Endothelial cell of umbilical vein (primary cell): ENCODE data around the gene SVIL. TPM values are rescaled to one million over a fixed set of nuclear protein-coding genes. Genes with fewer than 3 reads are reported as not detected.

Experiments
- BruUV-seq: library from RNA; stranded (reverse); fragments of 400-500 nt; replicated peaks from 2 replicates; lab custom pipeline; 2021; lab: Mats Ljungman, UMichigan
- CTCF ChIA-PET: fragments of 300-600, 350-600 bp; sonication (Branson Sonifier 250); formaldehyde crosslinking; loops from one replicate; lab custom pipeline; 2021; ENCODE audit warnings: antibody characterized with exemption, inconsistent platforms; lab: Charles Lee
- POLR2A ChIA-PET: fragments of 300-600, 350-600 bp; sonication (Branson Sonifier 250); formaldehyde crosslinking; loops from one replicate; lab custom pipeline; 2021; ENCODE audit warnings: antibody characterized with exemption, inconsistent platforms; lab: Charles Lee
- DNase-seq: peaks from one replicate; pipeline ENCODE4 v3.0.0-alpha.2; 2011; ENCODE audit warnings: low read depth, low spot score
- FAIRE-seq: peaks from 2 replicates; lab custom pipeline; 2011; peaks lifted over from hg19 to GRCh38; lab: Jason Lieb, UNC
- H2AFZ ChIP-seq: 2 replicates; pipeline ENCODE4 v1.6.0; 2012; ENCODE audit warnings: low read depth, low read length, control low read depth, inconsistent platforms
- H3K27ac ChIP-seq: 2 replicates; pipeline ENCODE4 v1.5.1; 2011; ENCODE audit warnings: low read depth, mild to moderate bottlenecking, control low read depth, low read length, moderate library complexity; ENCODE audit not compliant: insufficient read depth
- H3K27me3 ChIP-seq, 2 experiments: 2 replicates each; pipeline versions ENCODE4 v1.6.0 to v1.6.1; 2011; ENCODE audit warnings: low read length in 2 of 2, mixed read lengths in 1 of 2; ENCODE audit not compliant: control insufficient read depth in 2 of 2, insufficient read depth in 2 of 2
- H3K36me3 ChIP-seq, 2 experiments: 2 replicates in 1 of 2; 3 replicates in 1 of 2; pipeline ENCODE4 v1.5.1; 2011; ENCODE audit warnings: low read length in 2 of 2, mild to moderate bottlenecking in 1 of 2, moderate library complexity in 1 of 2; ENCODE audit not compliant: control insufficient read depth in 2 of 2, insufficient read depth in 2 of 2; ENCODE audit errors: extremely low read depth in 1 of 2
- H3K4me1 ChIP-seq: 3 replicates; pipeline ENCODE4 v1.5.1; 2011; ENCODE audit warnings: mild to moderate bottlenecking, low read length; ENCODE audit not compliant: control insufficient read depth, insufficient read depth; ENCODE audit errors: extremely low read depth
- H3K4me2 ChIP-seq: 2 replicates; pipeline ENCODE4 v1.6.1; 2011; ENCODE audit warnings: low read length, control low read depth, mixed read lengths; ENCODE audit not compliant: insufficient read depth
- H3K4me3 ChIP-seq, 3 experiments: fragments of 200-600 bp in 1 of 3; sonication (generic), shearing (Covaris generic) in 1 of 3; replicated peaks in 1 of 3; 2 replicates each; pipeline ENCODE4 v1.5.1; 2011 to 2016; ENCODE audit warnings: control low read depth in 3 of 3, low read length in 3 of 3, mild to moderate bottlenecking in 2 of 3, inconsistent platforms in 1 of 3, low read depth in 1 of 3, moderate library complexity in 1 of 3; ENCODE audit not compliant: insufficient read depth in 1 of 3
- H3K79me2 ChIP-seq: 2 replicates; pipeline ENCODE4 v1.6.0; 2012; ENCODE audit warnings: low read length, inconsistent platforms; ENCODE audit not compliant: control insufficient read depth, insufficient read depth
- H3K9ac ChIP-seq: replicated peaks from 2 replicates; pipeline ENCODE3; 2011; ENCODE audit warnings: low read length, control low read depth; ENCODE audit not compliant: insufficient read depth; ENCODE audit errors: extremely low read depth
- H3K9me1 ChIP-seq: replicated peaks from 3 replicates; pipeline ENCODE4 v1.6.0; 2011; ENCODE audit warnings: mild to moderate bottlenecking, low read length; ENCODE audit not compliant: control insufficient read depth, insufficient read depth; ENCODE audit errors: extremely low read depth
- H3K9me3 ChIP-seq: replicated peaks from 2 replicates; pipeline ENCODE4 v1.5.1; 2012; ENCODE audit warnings: low read length, inconsistent platforms; ENCODE audit not compliant: control insufficient read depth, insufficient read depth
- H4K20me1 ChIP-seq: replicated peaks from 2 replicates; pipeline ENCODE3; 2011; ENCODE audit warnings: mild to moderate bottlenecking, low read length; ENCODE audit not compliant: control insufficient read depth, insufficient read depth; ENCODE audit errors: extremely low read depth
- CTCF ChIP-seq, 2 donors: IDR thresholded peaks; 1 replicate in 1 of 2; 2 replicates in 1 of 2; pipeline ENCODE4 v1.5.1; 2011; ENCODE audit warnings: low read length in 2 of 2, mild to moderate bottlenecking in 2 of 2, moderate library complexity in 2 of 2, control low read depth in 1 of 2, inconsistent platforms in 1 of 2, low read depth in 1 of 2; ENCODE audit not compliant: insufficient read depth in 1 of 2; ENCODE audit errors: extremely low read depth in 1 of 2
- EZH2 ChIP-seq: IDR thresholded peaks from 2 replicates; pipeline ENCODE4 v1.6.1; 2012; ENCODE audit warnings: borderline replicate concordance, low read depth, mild to moderate bottlenecking, moderate library complexity, low read length, inconsistent platforms; ENCODE audit not compliant: severe bottlenecking
- FOS ChIP-seq: IDR thresholded peaks from 2 replicates; pipeline ENCODE4 v1.6.1; 2011; ENCODE audit warnings: mild to moderate bottlenecking, low read length, moderate library complexity, borderline replicate concordance; ENCODE audit not compliant: insufficient read depth
- GATA2 ChIP-seq: IDR thresholded peaks from 2 replicates; pipeline ENCODE4 v1.7.0; 2011; ENCODE audit warnings: low read depth, mild to moderate bottlenecking, moderate library complexity, mixed read lengths, low read length; ENCODE audit not compliant: insufficient read length, insufficient read depth
- MYC ChIP-seq: IDR thresholded peaks from one replicate; pipeline ENCODE4 v1.6.1; 2011; ENCODE audit warnings: mild to moderate bottlenecking, low read depth, low read length
- POLR2A ChIP-seq: IDR thresholded peaks from 2 replicates; pipeline ENCODE4 v1.6.1; 2012; ENCODE audit warnings: low read depth, mild to moderate bottlenecking, control low read depth, low read length
- POLR2AphosphoS5 ChIP-seq: IDR thresholded peaks from 2 replicates; pipeline ENCODE4 v1.6.1; 2012; ENCODE audit warnings: low read depth, mild to moderate bottlenecking, control low read depth, low read length, moderate library complexity; ENCODE audit not compliant: insufficient read depth
- dilution Hi-C: fragments of 300-500 bp; cut with MboI; formaldehyde crosslinking; loops from one replicate; pipeline ENCODE4 v1.15.0; 2019; ENCODE audit warnings: low sequenced_read_pairs; ENCODE audit not compliant: extremely low pct_ligation_motif_present
- intact Hi-C: fragments of 100-400 bp; cut with micrococcal nuclease; formaldehyde crosslinking; loops from one replicate; pipeline ENCODE4 v1.10.0; 2022
- polyA plus RNA-seq, 4 experiments: library from polyadenylated mRNA; depleted of rRNA in 3 of 4; stranded (reverse) in 3 of 4; unstranded in 1 of 4; fragments of >200 nt; gene quantifications; 2 replicates each; pipeline versions ENCODE4 v1.2.1 to v1.2.3, GENCODE V29; 2011 to 2012; ENCODE audit warnings: missing spikeins in 1 of 4
- total RNA-seq: library from RNA; stranded (reverse); gene quantifications from 2 replicates; pipeline ENCODE4 v1.2.3, GENCODE V29; 2021
- TF ChIP-seq, protein P1 (sequence below): IDR thresholded peaks from 2 replicates; pipeline ENCODE4 v1.6.1; 2011; ENCODE audit not compliant: insufficient read depth, insufficient read length

The SVIL gene
- total and polyA plus RNA-seq, 2 donors (not counting 3 experiments of a cell fraction or from before 2014, with no cell fraction given): 22.6 to 70.7 TPM

DNA sequence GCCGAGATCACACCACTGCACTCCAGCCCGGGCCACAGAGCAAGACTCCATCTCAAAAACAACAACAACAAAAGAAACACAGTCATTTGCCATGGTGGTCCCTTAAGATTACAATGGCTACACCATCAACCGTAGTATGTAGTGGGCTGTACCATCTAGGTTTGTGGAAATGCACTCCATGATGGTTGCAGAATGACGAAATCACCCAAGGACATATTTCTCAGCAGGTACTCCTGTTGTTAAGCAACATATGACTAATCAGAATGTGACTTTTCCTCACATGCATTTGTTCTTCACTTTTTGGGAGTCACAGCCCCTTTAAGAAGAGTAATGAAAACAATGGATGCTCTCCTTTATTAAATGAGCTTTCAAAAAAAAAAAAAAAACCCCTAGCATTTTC lies 11.0 kb downstream of the SVIL start:
- Histone ChIP-seq H3K27me3 (no peaks in the 10 kb centered on the region), H2AFZ (no peak overlapping the region), H3K27ac (no peak overlapping the region), H3K4me3 (no peak overlapping the region), H3K79me2 (peaks cover 12% of the 10 kb centered on the region), H3K4me2 (no peak overlapping the region), H3K9me1 (no peaks in the 10 kb centered on the region), H4K20me1 (no peaks in the 10 kb centered on the region), H3K4me1 (no peaks in the 10 kb centered on the region), H3K9me3 (no peaks in the 10 kb centered on the region), H3K9ac (no peak overlapping the region), H3K36me3 (no peaks in the 10 kb centered on the region)
- TF ChIP-seq POLR2AphosphoS5 (no peak), MYC (no peak)
- TF ChIP-seq, protein P1, sequence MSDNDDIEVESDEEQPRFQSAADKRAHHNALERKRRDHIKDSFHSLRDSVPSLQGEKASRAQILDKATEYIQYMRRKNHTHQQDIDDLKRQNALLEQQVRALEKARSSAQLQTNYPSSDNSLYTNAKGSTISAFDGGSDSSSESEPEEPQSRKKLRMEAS: no peak
- intact Hi-C loops: no loop called here
- FAIRE-seq: no peak
- ChIA-PET CTCF (interaction anchor here (0.7 to 1.5 kb wide), 4 partner anchors 9 to 24 kb away, joined by 3 to 7 read pairs (median 3); partner anchors contain the start of gene SVIL), POLR2A (no interaction called here)
- DNase-seq: no peak
- dilution Hi-C loops: no loop called here
- no TSS peak for BruUV-seq

DNA sequence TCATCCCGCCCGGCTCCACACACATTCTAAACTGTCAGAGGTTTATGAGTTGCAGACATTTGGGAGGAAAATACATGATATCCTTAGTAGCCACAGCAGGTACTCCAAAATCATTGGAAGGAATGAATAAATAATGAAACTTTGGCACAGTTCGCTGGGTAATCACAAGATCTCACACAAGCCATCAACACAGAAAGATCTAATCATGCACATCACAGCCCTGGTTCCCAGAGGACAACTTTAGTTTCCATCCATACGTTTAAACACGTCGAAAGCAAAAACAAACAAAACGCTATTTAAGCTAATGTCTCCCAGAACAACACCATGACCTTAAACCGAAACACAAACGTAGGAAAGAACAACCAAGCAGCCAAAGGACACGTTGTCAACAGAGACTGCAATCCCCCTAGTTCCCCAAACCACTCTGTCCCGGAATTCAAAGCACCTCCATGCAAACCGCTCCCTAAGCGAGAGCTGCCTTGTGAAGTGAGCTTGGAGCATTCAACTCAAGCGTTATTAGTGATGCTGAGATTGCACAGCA lies 12.3 kb downstream of the SVIL start:
- H3K4me1 ChIP-seq: no peaks in the 10 kb centered on the region
- H3K27me3 ChIP-seq: no peaks in the 10 kb centered on the region
- no peak overlapping the region for H3K9ac ChIP-seq
- BruUV-seq: no TSS peak
- dilution Hi-C loops (no loop called here), intact Hi-C loops (no loop called here)
- no peak overlapping the region for H3K4me3 ChIP-seq
- no peak overlapping the region for H2AFZ ChIP-seq
- H3K27ac ChIP-seq: no peak overlapping the region
- H4K20me1 ChIP-seq: no peaks in the 10 kb centered on the region
- FAIRE-seq: no peak
- no peak overlapping the region for H3K4me2 ChIP-seq
- no peak for DNase-seq
- ChIA-PET CTCF (no interaction called here), POLR2A (no interaction called here)
- no peaks in the 10 kb centered on the region for H3K9me3 ChIP-seq
- H3K9me1 ChIP-seq: no peaks in the 10 kb centered on the region
- no peaks in the 10 kb centered on the region for H3K36me3 ChIP-seq
- no peak for TF ChIP-seq EZH2
- TF ChIP-seq POLR2A: no peak
- TF ChIP-seq CTCF (IDR thresholded peaks at IDR 0.05; ENCODE audit: extremely low read depth in 1 of 2, insufficient read depth in 1 of 2, low read depth in 1 of 2, low read length in 2 of 2): no peak
- TF ChIP-seq GATA2: no peak
- TF ChIP-seq POLR2AphosphoS5: no peak
- TF ChIP-seq, protein P1: no peak
- no peak for TF ChIP-seq FOS
- TF ChIP-seq MYC: no peak
- H3K79me2 ChIP-seq: peaks cover 14% of the 10 kb centered on the region
